IMR-90 (cell line): ENCODE measurements around the gene PALM.
"Not testable (repeated sequence)": the region's sequence is repeated elsewhere in the genome, so short reads cannot be mapped to it uniquely, and the experiment has no call there.

Experiments
- RAD21 ChIP-seq: IDR thresholded peaks from 2 replicates; pipeline ENCODE4 v1.6.1; 2012; ENCODE audit warnings: low read length, improper control_type of control experiment
- TF ChIP-seq, protein P1 (sequence below): conservative IDR thresholded peaks from 2 replicates; pipeline ENCODE4 v1.5.1; 2012; ENCODE audit warnings: mild to moderate bottlenecking, low read depth, low read length, improper control_type of control experiment

DNA sequence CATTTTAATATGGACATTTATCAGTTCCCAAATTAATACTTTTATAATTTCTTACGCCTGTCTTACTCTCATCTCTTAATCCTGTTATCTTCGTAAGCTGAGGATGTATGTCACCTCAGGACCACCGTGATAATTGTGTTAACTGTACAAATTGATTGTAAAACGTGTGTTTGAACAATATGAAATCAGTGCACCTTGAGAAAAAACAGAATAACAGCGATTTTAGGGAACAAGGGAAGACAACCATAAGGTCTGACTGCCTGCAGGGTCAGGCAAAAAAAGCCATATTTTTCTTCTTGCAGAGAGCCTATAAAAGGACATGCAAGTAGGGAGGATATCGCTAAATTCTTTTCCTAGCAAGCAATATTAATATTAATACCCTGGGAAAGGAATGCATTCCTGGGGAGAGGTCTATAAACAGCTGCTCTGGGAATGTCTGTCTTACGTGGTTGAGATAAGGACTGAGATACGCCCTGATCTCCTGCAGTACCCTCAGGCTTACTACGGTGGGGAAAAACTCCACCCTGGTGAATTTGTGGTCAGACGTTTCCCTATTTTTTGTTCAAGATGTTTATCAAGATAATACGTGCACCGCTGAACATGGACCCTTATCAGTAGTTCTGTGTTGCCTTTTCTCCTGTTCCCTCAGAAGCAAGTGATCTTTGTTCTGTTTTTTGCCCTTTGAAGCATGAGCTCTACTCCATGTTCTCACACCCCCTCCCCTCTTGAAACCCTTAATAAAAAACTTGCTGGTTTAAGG lies 39.9 kb upstream of the PALM start:
- TF ChIP-seq, protein P1, sequence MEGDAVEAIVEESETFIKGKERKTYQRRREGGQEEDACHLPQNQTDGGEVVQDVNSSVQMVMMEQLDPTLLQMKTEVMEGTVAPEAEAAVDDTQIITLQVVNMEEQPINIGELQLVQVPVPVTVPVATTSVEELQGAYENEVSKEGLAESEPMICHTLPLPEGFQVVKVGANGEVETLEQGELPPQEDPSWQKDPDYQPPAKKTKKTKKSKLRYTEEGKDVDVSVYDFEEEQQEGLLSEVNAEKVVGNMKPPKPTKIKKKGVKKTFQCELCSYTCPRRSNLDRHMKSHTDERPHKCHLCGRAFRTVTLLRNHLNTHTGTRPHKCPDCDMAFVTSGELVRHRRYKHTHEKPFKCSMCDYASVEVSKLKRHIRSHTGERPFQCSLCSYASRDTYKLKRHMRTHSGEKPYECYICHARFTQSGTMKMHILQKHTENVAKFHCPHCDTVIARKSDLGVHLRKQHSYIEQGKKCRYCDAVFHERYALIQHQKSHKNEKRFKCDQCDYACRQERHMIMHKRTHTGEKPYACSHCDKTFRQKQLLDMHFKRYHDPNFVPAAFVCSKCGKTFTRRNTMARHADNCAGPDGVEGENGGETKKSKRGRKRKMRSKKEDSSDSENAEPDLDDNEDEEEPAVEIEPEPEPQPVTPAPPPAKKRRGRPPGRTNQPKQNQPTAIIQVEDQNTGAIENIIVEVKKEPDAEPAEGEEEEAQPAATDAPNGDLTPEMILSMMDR, result not testable (repeated sequence)
- not testable (repeated sequence) for TF ChIP-seq RAD21
